GM21515 (cell line): ENCODE results near the gene MZB1.
"Not testable (repeated sequence)": the region's sequence is repeated elsewhere in the genome, so short reads cannot be mapped to it uniquely, and the experiment has no call there.

Experiments used
- ATAC-seq: cut with Tn5 transposase; IDR thresholded peaks from one replicate; pipeline ENCODE4 v1.9.1; 2021; ENCODE audit not compliant: unreplicated experiment

MZB1 gene

DNA sequence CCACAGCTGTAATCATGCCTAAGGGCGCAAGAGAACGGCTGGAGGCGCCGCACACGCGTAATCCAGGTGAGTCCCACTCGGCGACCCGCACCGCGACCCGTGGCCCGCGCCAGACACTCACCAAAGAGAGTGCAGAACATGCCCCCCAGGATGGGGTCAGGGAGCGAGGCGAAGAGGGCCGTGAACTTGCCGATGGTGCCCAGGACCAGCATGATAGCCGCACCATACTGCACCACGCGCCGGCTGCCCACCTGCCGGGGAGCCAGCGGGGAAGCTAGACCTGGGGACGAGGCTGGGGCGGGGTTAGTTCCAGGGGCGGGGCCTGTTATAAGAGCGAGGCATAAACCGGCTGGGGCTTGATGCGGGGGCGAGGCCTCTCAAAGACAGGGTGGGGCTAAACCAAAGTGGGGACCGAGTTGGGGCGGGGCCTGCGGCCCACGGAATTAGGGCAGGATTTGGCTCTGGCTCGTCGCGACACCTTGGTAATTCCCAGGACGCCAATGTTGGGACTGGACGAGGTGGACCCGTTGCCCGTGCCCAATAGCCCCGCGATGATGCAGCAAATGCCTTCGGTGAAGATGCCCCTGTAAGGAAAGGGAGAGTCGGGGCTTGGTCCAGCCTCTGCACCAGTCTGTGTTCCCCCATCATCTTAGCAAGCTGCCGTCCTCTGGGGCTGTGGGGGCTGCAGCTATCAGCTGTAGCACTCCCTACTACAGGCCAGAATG lies 11.4 kb downstream of the MZB1 start:
- ATAC-seq, result no peak

DNA sequence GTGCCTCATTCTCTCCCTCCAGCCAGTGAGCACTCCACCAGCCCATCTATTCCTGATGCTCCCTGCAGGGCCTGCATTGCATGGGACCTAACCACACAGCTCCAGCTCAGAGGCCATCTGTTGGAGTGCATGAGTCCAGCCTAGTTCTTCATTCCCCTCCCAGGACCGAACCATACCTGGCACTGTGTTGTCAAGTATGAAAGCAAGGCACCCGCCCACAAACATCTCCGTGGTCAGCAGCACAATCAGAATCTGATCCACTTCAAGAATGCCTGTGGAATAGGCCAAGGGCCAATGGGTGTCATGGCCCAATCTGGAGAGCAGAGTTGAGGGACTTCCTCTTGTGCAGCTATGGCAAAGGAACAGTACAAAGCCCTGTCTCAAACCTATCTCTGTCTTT lies 12.5 kb downstream of the MZB1 start:
- ATAC-seq, result no peak

DNA sequence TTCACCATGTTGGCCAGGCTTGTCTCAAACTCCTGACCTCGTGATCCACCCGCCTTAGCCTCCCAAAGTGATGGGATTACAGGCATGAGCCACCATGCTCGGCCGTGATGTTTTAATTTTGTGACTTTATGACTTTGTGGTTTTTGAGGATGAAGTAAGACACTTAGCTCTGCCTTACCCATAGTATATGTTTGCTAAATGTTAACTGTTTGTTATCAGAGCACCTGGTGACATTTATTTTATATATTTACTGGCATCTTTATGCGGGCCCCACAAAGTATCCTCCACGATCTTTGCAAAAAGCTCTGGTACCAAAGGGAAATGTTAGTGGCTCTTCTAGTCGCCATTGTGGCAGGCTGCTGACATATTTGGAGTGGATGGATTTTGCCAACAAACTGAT lies 13.3 kb downstream of the MZB1 start:
- ATAC-seq, result no peak

DNA sequence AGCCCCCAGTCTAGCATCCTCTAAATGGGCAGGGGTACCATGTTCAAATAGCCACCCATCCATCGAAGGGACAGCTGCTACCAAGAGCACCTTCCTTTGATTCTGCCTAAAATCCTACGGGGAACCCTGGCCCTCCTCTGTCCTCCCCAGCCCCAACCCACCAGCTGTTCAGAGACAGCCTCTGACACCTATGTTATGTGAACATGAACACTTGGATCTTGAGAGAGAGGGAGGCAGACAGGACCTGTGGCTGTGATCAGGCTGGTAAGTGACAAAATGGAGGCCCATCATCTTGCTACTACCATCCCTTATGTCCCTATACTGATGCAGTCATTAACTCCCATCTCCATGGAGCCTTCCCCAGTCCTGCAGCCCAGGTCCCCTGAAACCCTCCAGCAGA lies 14.8 kb downstream of the MZB1 start:
- ATAC-seq, result no peak

DNA sequence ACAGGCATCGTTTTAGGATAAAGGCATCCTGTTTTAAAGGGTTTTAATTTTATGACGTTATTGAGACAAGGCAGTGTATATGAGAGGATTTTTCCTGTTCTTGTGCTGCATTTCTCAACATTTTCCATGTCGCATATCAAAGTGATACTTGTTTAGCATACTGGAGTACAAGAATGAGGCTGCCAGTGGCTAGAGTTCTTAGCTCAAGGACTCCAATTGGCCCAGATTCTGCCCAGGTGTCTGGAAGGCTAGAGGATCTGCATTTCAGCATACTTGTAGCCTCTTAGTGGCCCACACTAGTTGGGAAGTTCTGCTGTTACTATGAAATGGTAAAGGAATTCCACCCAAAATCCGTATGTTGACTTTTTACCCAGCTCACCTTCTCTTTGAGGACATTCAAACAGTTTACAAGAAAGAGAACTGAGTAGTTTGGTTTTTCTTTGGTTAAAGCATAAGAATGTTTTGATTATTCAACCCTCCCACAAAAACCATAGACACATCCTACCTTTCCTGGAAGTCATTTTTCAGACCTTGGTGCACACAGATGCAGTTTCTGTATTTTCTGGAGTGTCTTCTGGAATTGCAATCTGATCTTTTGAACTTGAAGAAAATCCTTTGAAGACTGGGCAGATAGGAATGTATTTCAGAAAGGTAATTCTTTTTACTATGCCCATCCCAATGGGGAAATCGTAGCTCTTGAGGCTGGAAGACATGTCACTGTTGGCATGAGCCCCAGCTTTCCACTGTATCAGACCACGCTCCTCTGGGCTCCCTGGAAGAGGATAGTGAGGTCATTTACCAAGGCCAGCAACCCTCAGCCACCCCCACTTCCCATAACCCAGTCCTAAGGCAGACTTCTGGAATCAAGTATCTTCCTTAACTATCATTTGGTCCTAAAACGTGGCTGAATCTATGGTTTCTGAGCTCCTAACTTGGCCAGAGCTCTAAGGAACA lies 18.0 kb downstream of the MZB1 start:
- no peak for ATAC-seq

DNA sequence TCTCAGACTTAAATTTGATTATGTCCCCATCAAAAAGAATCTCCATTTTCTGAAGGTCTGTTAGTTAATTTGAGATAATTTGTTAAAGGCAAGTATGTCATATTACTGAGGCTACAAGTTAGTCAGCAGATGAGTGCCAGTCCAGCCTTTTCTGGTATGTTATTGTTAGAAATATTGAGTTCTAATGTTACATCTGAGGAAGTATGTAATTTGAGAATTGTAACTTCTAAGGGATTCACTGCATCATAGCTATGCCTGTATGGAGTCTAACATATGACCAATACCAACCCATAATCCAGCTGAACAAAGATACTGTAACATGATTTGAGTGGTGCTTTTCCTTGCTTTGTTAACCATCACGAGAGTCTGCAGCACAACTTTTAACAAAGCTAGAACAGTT lies 20.5 kb downstream of the MZB1 start:
- no peak for ATAC-seq

DNA sequence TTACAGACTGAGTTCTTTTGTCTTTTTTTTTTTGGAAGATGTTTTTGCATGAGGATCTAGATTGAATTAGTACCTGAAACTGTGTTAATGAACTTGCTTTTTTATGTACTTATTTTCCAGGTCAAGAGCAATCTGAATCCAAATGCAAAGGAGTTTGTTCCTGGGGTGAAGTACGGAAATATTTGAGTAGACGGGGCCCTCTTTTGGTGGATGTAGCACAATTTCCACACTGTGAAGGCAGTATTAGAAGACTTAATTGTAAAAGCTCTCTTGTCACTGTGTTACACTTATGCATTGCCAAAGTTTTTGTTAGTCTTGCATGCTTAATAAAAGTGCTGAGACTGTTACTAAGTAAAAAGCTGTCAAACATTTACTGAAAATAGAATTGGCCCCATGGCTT lies 21.1 kb downstream of the MZB1 start:
- no peak for ATAC-seq

DNA sequence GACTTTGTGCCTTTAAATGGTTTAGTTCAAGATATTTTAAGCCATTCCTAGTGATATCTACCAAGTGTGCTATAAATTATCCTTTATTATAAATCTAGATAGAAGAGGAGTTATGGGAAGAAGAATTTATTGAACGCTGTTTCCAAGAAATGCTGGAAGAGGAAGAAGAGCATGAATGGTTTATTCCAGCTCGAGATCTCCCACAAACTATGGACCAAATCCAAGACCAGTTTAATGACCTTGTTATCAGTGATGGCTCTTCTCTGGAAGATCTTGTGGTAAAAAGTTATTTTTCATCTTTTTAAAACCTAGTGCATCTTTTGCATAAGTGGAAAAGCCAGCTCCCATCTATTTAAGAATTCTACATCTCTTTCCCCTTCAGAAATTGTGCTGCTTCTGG lies 25.2 kb downstream of the MZB1 start:
- ATAC-seq, result no peak

DNA sequence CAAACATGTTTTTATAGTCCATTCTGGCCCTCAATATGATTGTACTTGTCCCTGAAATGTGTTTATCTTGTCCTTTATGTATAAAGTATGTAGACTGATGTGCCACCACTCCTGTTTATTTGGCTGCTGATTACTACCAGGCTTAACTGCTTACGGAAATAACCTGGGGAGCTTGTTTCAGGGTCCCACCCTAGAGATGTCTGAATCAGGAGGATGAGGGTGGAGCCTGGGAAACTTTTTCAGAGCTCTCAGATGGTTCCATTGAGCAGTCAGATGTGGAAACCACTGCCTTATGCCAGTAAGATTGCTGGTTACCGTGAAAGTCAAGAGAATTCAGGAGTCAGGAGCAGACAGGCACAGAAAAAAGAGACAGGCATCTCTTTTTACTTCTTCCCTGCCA lies 25.8 kb downstream of the MZB1 start:
- ATAC-seq, result no peak

DNA sequence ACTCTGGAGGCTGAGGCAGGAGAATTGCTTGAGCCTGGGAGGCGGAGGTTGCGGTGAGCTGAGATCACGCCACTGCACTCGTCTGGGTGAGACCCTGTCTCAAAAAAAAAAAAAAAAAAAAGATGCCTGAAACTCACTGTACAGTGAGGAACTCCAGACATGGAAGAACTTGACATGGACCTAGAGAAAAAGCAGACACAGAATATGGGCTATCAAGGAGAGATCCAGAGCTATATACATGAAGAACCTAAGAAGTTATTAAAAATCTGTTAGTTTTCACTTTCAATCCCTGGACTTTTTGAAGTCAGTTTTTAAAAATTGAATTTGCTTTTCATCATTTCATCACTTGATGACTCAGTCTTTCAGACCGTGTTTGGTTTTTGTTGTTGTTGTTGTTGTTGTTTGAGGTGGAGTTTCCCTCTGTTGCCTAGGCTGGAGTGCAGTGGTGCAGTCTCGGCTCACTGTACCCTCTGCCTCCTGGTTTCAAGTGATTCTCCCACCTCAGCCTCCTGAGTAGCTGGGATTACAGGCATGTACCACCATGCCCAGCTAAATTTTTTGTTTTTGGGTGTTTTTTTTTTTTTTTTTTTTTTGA lies 27.8 kb downstream of the MZB1 start:
- no peak for ATAC-seq

DNA sequence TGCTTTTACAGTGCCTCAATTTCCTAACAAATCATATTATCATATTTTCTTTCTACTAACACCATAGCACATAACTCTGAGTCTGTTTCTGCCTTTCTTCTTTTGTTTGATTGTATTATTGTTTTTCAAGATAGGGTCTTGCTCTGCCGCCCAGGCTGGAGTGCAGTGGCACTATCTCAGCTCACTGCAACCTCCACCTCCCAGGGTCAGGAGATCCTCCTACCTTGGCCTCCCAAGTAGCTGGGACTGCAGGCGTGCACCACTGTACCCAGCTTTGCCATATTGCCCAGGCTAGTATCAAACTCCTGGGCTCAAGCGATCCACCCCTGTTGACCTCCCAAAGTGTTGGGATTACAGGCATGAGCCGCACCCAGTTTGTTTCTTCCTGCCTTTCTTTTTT lies 29.3 kb downstream of the MZB1 start:
- ATAC-seq, result no peak

DNA sequence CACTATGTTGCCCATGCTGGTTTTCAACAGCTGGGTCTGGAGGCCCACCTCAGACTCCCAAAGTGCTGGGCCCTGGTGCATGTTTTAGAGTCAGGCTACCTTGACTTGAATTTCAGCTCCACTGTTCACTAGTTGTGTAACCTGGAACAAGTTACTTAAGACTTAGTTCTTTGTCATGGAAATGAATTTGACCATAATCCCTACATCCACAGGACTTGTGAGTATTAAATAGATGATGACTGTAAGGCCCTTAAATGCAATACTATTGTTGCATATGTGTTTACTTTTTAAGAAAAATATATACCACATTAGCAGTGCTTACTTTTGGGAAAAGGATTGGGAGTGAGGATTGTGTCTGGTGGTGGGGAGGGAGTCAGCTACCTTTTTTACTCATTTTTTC lies 31.6 kb downstream of the MZB1 start:
- ATAC-seq, result no peak

DNA sequence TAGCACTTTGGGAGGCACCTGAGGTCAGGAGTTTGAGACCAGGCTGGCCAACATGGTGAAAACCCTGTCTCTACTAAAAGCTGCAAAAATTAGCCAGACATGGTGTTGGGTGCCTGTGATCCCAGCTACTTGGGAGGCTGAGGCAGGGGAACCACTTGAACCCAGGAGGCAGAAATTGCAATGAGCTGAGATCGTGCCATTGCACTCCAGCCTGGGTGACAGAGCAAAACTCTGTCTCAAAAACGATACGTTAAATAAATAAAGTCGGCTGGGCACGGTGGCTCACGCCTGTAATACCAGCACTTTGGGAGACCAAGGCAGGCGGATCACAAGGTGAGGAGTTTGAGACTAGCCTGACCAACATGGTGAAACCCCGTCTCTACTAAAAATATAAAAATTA lies 33.8 kb downstream of the MZB1 start:
- not testable (repeated sequence) for ATAC-seq

DNA sequence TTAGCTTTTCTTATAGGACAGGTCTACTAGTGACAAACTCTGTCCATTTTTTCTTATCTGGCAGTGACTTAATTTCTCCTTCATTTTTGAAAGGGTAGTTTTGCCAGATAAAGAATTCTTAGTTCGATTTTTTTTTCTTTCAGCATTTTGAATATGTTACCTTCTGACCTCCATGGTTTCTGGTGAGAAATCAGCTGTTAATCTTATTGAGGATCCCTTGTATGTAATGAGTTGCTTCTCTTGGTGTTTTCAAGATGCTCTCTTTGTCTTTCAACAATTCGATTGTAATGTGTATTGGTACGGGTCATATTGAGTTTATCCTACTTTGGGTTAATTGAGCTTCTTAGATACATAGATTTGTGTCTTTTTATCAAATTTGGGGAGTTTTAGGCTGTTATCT lies 35.5 kb downstream of the MZB1 start:
- ATAC-seq, result no peak

DNA sequence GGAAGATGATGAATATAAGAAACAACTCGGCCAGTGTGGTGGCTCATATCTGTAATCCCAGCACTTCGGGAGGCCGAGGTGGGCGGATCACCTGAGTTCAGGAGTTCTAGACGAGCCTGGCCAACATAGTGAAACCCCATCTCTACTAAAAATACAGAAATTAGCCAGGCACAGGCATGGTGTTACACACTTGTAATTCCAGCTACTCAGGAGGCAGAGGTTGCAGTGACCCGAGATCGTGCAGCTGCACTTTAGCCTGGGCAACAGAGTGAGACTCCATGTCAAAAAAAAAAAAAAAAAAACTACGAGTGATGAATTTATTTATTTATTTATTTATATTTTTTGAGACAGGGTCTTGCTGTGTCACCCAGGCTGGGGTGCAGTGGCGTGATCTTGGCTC lies 41.9 kb downstream of the MZB1 start:
- not testable (repeated sequence) for ATAC-seq

DNA sequence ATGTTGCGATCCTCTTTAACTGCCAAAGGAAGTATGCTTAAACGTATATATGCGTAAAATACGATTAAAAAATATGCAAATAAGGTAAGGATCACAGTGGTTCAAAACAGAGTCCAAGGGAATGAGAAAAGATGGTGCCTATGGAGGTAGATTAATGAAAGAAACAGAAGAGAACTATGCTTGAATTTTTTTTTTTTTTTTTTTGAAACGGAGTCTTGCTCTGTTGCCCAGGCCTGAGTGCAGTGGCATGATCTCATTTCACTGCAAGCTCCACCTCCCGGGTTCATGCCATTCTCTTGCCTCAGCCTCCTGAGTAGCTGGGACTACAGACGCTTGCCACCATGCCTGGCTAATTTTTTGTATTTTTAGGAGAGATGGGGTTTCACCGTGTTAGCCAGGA lies 44.3 kb downstream of the MZB1 start:
- ATAC-seq, result not testable (repeated sequence)

DNA sequence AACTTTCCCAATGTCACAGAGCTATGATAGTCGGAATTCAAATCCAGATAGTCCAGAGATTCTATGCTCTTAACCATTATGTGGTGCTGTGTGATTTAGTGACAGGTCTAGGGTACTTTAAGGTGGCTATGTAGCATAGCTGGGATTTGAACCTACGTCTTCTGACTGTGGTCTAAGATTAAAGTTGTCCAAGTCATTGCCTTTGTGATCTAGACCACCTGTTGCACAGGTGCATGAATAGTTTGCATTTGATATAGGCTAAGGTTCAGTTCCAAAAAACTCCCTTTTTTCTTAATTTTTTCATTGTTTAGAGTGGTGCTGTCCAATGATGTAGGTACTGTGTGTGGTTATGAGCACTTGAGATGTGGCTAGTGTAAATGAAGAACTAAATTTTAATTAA lies 45.5 kb downstream of the MZB1 start:
- ATAC-seq, result no peak

DNA sequence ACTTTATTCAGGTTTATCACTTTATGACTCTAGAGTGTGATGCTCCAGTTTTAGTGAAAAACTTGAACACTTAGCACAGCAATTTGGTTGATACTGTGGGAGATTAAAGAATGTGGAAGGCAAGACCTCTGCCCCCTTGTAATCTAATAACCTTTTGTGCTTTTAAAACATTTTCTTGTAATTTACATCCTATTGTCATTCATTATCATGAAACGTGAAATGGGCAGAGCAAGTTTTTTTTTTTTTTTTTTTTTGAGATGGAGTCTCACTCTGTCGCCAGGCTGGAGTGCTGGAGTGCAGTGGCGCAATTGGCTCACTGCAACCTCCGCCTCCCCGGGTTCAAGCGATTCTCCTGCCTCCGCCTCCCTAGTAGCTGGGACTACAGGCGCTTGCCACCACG lies 46.2 kb downstream of the MZB1 start:
- no peak for ATAC-seq

DNA sequence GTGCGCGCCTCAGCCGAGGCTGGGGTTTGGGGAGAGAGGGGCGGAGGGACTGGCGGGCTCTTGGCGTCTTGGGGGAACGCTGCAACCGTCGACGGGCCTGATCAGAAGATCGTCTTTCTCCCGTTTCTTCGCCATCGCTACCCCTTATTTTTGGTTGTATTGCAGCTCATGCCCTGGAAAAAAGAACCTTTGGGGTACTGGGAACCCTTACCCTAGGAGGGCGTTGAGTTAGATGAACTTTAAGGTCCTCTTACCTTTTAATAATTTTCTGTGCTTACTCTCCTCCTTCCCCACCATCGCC lies 47.3 kb downstream of the MZB1 start:
- ATAC-seq, result peak; percentile 50

DNA sequence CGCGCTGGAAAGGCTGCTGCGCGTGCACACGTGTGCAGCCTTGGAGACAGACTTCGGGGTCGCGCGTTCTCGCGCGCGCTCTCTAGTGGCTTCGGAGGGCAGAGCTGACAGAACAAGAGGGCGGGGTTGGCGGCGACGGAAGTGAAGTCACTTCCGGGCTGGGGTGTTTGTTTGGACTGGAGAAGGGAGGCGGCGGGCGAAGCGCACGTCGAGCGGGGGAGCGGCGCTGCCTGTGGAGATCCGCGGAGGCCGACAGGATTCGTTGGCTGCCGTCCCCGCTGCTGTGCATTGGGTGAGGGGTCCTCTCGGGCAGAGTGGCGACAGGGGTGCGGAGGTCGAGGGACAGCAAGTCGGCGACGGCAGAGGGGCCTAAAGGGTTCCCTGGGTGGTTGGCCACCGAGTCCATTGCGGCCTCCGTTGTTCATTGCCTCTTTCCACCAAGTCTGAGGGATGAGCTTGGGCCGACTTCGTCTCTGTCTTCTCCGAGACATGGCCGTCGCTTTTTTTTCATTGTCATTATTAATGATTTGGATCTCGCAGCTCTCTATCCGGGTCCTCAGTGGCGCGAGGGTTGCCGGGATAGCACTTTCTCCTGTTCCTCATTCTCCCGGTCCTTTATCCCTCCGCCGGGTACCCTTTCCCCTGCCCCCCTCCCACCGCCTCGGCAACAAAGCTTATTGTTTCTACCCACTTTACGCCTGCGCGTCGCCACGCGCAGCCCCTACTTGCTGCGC lies 47.9 kb downstream of the MZB1 start, which contains the start of gene PAIP2:
Gene PAIP2 (plus strand): TSS at position 166 of the 734 bp plus-strand sequence. CDS start 21,931 bp downstream, outside the sequence.
- ATAC-seq, result peak; percentile 92

DNA sequence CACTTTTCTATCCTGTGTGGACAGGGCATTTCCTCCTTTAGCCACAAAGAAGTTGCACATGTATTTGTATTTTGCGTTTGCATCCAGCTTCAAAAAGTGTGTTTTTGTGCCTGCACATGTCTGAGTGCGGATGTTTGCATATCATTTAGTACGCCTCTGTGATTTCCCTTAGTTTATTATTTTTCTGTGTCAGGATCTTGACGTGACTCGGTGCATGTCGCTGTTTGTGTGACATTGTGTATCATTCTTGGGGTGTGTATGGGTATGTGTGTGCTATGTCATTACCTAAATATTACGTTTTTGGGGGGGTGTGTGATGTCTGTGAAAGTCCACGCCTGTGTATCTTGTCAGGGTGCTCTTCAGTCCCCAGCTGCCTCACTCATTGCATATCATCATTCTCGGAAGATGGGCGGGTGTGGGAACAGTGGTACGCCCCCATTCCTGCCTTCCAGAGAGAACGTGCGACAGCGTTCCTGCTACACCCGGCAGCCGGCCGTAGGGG lies 48.5 kb downstream of the MZB1 start:
- ATAC-seq, result no peak
